GM19193 (cell line): ENCODE results near the gene TRIM63.

Experiments
- POLR2A ChIP-seq: IDR thresholded peaks from 4 replicates; pipeline ENCODE4 v1.6.1; 2011; ENCODE audit not compliant: insufficient read depth, insufficient read length; ENCODE audit errors: extremely low read depth

The TRIM63 gene

GRCh38 chr1:26047278-26047874 is 20.1 kb downstream of the TRIM63 start:
- TF ChIP-seq POLR2A = no peak

- no peak for TF ChIP-seq POLR2A
Measured at GRCh38 chr1:26046246-26047095, 21.0 kb downstream of the TRIM63 start.

GRCh38 chr1:26045722-26046245 is 21.6 kb downstream of the TRIM63 start, which contains the start of gene SLC30A2:
TSS of gene SLC30A2 (minus strand) at chr1:26046118. CDS start at chr1:26045896, 222 bp downstream.
- no peak for TF ChIP-seq POLR2A

- TF ChIP-seq POLR2A = no peak
Measured at GRCh38 chr1:26044971-26045721, 22.3 kb downstream of the TRIM63 start.

GRCh38 chr1:26044414-26044813 is 23.0 kb downstream of the TRIM63 start:
- no peak for TF ChIP-seq POLR2A

- TF ChIP-seq POLR2A = no peak
Measured at GRCh38 chr1:26043765-26044164, 23.7 kb downstream of the TRIM63 start.

GRCh38 chr1:26041978-26042377 is 25.5 kb downstream of the TRIM63 start:
- no peak for TF ChIP-seq POLR2A

- no peak for TF ChIP-seq POLR2A
Measured at GRCh38 chr1:26041401-26041800, 26.0 kb downstream of the TRIM63 start.

GRCh38 chr1:26038904-26039303 is 28.5 kb downstream of the TRIM63 start:
- TF ChIP-seq POLR2A = no peak

GRCh38 chr1:26038477-26038876 is 29.0 kb downstream of the TRIM63 start:
- no peak for TF ChIP-seq POLR2A

GRCh38 chr1:26037904-26038303 is 29.5 kb downstream of the TRIM63 start:
- no peak for TF ChIP-seq POLR2A

- TF ChIP-seq POLR2A = no peak
Measured at GRCh38 chr1:26036756-26037281, 30.6 kb downstream of the TRIM63 start.

GRCh38 chr1:26035959-26036755 is 31.3 kb downstream of the TRIM63 start:
- TF ChIP-seq POLR2A = no peak
